Stomach smooth muscle (tissue), 2 donors: ENCODE results near the gene HS6ST2.

ENCODE experiments used
- H3K27ac ChIP-seq: one replicate; pipeline ENCODE4 v1.7.0; 2013; ENCODE audit warnings: mild to moderate bottlenecking, low read length, inconsistent platforms
- H3K27me3 ChIP-seq, 2 donors: one replicate each; pipeline ENCODE4 v1.7.0; 2013; ENCODE audit warnings: low read length in 2 of 2; ENCODE audit not compliant: insufficient read depth in 2 of 2, control insufficient read depth in 1 of 2
- H3K36me3 ChIP-seq, 2 donors: one replicate each; pipeline ENCODE4 v1.7.0; 2013; ENCODE audit warnings: low read length in 2 of 2; ENCODE audit not compliant: control insufficient read depth in 2 of 2, insufficient read depth in 2 of 2
- H3K4me1 ChIP-seq: one replicate; pipeline ENCODE4 v1.7.0; 2013; ENCODE audit warnings: low read length; ENCODE audit not compliant: control insufficient read depth, insufficient read depth
- H3K4me3 ChIP-seq, 2 donors: one replicate each; pipeline ENCODE4 v1.7.0; 2013; ENCODE audit warnings: low read length in 2 of 2
- H3K9ac ChIP-seq, 2 donors: one replicate each; pipeline ENCODE4 v1.7.0; 2013; ENCODE audit warnings: low read length in 2 of 2, mild to moderate bottlenecking in 1 of 2
- H3K9me3 ChIP-seq, 2 donors: one replicate each; pipeline ENCODE4 v1.7.0; 2013; ENCODE audit warnings: low read length in 2 of 2; ENCODE audit not compliant: control insufficient read depth in 2 of 2
- donor health status: healthy.
- donor health status: Pancreatic carcinoma.

Gene HS6ST2

DNA sequence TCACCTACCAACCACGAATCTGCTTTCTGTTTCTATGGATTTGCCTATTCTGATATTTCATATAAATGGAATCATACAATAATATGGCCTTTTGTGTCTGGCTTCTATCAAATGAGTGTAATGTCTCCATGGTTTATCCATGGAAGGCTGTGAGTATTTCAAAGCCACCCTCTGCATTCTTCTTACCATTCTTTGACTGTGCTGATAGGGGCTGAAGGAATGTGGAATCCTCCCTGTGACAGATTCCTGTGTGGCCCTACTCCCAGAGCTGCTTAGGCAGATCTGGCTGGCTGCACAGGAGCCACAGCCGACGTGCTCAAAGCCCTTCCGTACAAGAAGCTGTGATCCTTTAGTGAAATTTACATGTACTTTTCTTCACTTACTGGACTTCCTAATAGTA is 163.2 kb downstream of the HS6ST2 start:
- H3K9ac ChIP-seq, result no peak overlapping the region
- H3K4me1 ChIP-seq, result no peaks in the 10 kb centered on the region
- H3K27me3 ChIP-seq, result peaks cover 0 to 6% of the 10 kb centered on the region in 2 donors
- no peak overlapping the region for H3K27ac ChIP-seq
- H3K9me3 ChIP-seq, result no peaks in the 10 kb centered on the region
- no peaks in the 10 kb centered on the region for H3K36me3 ChIP-seq
- H3K4me3 ChIP-seq, result no peak overlapping the region

DNA sequence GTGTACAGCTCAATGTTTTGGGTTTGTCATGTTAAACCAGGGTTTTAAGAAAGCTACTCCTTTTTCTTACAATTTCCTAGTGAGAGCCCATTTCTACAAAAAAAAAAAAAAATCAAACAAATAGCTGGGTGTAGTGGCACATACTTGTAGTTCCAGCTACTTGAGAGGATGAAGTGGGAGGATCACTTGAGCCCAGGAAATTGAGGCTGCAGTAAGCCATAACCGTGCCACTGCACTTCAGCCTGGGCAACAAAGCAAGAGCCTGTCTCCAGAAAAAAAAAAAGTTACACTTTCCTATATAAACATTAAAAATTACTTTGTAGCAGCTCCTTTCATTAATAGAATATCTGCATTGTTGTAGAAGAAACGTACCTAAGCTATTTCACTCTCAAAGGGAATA is 166.7 kb downstream of the HS6ST2 start:
- Histone ChIP-seq H3K9me3 (peaks cover 0 to 2% of the 10 kb centered on the region in 2 donors), H3K9ac (no peak overlapping the region), H3K36me3 (no peaks in the 10 kb centered on the region), H3K4me1 (no peaks in the 10 kb centered on the region), H3K27ac (no peak overlapping the region), H3K4me3 (no peak overlapping the region), H3K27me3 (no peaks in the 10 kb centered on the region)

DNA sequence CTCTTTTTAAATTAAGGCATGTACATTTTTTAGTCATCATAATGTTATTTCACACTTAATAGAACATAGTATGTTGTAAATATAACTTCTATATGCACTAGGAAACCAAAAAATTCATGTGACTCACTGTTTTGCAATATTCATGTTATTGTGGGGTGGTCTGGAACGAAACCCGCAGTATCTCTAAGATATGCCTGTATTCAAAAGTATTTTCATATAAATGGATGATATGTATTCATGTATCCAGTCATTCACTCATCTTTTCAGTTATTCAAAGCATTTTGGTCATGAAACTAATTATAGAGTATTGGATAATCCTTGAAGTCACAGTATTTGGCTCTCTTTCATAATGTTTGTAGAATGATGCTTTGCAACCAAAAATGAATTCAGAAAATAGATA is 168.1 kb downstream of the HS6ST2 start:
- no peaks in the 10 kb centered on the region for H3K36me3 ChIP-seq
- no peak overlapping the region for H3K4me3 ChIP-seq
- peaks cover 0 to 2% of the 10 kb centered on the region in 2 donors for H3K27me3 ChIP-seq
- H3K9me3 ChIP-seq, result peaks cover 0 to 2% of the 10 kb centered on the region in 2 donors
- no peak overlapping the region for H3K9ac ChIP-seq
- H3K27ac ChIP-seq, result no peak overlapping the region
- no peaks in the 10 kb centered on the region for H3K4me1 ChIP-seq

DNA sequence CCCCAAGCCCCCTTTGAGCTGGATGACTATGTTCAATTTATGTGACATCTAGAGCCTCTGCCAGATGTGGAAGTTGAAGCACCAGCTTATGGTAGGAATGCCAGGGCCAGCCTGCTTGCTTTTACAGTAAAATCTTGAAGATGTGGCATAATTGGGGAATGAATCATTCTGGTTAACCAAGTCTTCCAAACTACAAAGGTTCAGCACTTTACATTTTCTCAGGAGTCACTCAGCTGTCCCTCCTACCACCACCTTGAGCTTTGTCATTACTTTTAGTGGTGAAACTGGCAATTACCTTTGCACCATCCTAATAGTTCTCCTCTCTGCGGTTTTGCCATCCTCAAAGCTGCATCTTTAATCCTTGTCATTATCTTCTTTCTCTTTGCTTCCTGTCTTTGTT is 172.2 kb downstream of the HS6ST2 start:
- Histone ChIP-seq H3K9me3 (peaks cover 0 to 2% of the 10 kb centered on the region in 2 donors), H3K27ac (no peak overlapping the region), H3K4me3 (no peak overlapping the region), H3K27me3 (peaks cover 0 to 5% of the 10 kb centered on the region in 2 donors), H3K4me1 (peaks cover 2% of the 10 kb centered on the region), H3K9ac (no peak overlapping the region), H3K36me3 (no peaks in the 10 kb centered on the region)

DNA sequence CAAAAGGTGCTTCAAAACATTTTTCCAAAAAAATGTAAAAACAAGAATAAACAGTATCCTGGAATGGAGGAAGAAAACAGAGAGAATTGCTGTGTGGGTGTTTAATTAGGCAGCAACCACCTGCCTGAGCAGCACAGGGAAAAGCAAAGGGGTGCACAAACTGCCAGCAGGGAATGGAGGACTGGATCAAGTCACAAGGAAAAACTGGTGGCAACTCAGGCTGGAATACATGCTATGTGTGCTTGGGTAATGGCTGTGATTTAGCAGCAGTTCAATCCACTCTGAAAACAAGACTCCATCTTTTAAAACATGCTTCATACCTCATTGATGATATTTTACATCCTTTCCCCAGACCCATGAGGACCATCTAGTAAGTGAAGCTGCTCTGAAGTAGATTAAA is 179.5 kb downstream of the HS6ST2 start:
- Histone ChIP-seq H3K4me1 (peaks cover 2% of the 10 kb centered on the region), H3K9ac (no peak overlapping the region), H3K27ac (no peak overlapping the region), H3K4me3 (no peak overlapping the region), H3K9me3 (no peaks in the 10 kb centered on the region), H3K27me3 (peaks cover 0 to 10% of the 10 kb centered on the region in 2 donors), H3K36me3 (no peaks in the 10 kb centered on the region)

DNA sequence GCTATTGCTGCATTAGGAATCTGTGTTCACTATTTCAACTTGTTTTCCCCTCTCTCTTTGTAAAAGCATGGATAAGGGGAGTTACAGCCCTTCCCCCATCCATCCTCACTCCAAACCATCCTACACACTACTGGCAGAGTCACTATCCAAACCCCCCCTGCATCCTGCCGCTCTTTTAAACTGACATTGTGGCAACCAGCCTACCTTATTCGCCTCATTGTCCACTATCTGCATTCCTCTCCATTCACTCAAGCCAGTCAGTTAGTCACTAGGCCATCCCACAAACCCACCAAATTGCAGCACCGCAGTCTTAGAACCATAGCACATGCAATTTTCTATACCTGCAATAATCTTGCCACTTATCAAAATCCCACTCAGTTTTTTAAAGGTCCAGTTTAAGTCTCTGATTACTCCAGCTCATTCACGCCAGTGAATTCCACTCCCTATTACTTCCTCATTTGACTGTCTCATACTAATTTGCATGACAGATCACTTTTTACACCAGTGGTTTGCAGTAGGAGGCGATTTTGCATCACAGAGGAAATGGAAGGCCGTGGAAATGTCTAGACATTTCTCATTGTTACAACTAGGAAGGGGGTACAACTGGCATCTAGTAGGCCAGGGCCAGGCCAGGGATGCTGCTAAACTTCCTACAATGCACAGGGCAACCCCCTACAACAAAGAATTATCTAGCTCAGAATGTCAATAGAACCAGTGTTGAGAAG is 181.8 kb downstream of the HS6ST2 start:
- Histone ChIP-seq H3K9me3 (no peaks in the 10 kb centered on the region), H3K4me3 (no peak overlapping the region), H3K36me3 (no peaks in the 10 kb centered on the region), H3K9ac (no peak overlapping the region), H3K27ac (no peak overlapping the region), H3K4me1 (no peaks in the 10 kb centered on the region), H3K27me3 (peaks cover 0 to 8% of the 10 kb centered on the region in 2 donors)

DNA sequence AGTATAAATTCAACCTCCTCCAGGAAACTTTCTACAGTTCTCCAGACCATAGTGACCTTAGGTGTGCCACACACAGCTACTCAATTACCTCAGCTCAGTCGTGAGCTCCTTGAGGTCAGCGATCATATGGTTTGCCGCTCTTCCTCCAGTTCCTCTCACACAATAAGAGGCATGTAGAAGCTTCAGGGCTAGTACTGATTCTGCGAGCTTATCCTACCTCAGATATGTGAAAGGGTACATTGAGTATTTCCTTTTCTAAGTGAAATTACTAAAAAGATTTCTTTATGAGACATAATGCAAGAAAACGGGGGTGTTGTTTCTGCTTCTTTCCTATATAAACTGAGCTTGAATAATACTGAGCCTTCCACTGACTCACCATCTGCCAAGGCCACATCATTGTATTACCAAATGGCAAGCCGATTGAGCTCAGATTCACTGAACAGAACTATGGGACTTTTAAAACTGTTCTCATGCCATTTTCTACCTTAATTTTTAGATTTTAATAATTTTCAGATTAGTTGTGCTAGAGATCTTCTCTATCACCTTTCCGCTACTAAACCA is 183.1 kb downstream of the HS6ST2 start:
- no peaks in the 10 kb centered on the region for H3K36me3 ChIP-seq
- no peak overlapping the region for H3K27ac ChIP-seq
- H3K4me3 ChIP-seq, result no peak overlapping the region
- H3K4me1 ChIP-seq, result no peaks in the 10 kb centered on the region
- H3K27me3 ChIP-seq, result peaks cover 0 to 4% of the 10 kb centered on the region in 2 donors
- no peak overlapping the region for H3K9ac ChIP-seq
- H3K9me3 ChIP-seq, result no peaks in the 10 kb centered on the region

DNA sequence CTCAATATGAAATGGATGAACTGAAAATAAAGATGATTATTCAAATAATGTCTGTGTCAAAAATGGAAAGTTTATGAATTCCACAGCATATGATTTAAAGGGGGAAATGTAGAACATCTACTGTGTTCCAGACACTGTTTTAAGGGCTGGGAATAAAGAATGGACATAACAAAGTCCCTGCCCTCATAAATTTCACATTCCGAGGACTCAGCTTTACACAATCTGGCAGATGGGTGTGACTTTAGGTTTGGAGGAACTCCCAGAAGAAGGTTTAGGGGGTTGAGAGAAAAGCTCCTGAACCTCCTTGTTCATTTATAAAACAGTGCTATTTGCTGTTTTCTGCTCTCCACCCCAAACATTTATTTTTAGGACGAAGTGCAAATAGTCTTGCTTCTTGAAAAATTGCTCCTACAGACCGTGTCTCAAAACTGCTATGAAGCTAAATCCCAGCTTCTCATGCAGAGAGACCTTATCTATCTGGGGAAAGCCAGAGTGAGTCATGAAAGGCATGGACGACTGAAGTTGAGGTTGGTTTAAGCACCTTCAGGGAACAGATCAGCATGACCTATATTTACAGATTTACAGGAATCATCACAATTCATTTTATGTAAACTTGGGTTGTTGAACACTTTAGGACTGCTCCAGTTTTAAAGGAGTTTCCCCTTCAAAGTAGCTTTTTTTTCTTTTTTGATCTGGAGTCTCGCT is 184.3 kb downstream of the HS6ST2 start:
- Histone ChIP-seq H3K4me3 (no peak overlapping the region), H3K9ac (no peak overlapping the region), H3K4me1 (no peaks in the 10 kb centered on the region), H3K9me3 (no peaks in the 10 kb centered on the region), H3K36me3 (no peaks in the 10 kb centered on the region), H3K27ac (no peak overlapping the region), H3K27me3 (peaks cover 0 to 2% of the 10 kb centered on the region in 2 donors)

DNA sequence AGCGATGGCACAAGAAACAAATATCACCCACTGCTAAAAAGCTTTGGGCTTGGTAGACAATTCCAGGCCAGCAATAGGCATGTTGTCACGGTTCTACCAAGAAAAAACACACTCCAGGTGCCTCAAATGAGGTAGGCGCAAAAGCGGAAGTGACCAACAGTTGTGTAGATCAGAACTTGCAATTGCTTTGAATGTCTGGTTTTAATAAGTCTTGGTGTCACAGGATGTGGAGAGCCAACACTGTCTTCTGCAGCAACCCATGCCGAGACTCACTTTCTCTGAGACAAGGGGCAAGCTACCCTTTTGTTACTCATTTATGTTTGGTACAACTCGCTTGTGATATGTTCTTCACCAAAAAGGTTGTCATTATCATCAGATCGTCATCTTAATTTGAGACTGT is 188.8 kb downstream of the HS6ST2 start:
- H3K27ac ChIP-seq, result no peak overlapping the region
- H3K9ac ChIP-seq, result no peak overlapping the region
- H3K4me3 ChIP-seq, result no peak overlapping the region
- no peaks in the 10 kb centered on the region for H3K4me1 ChIP-seq
- no peaks in the 10 kb centered on the region for H3K36me3 ChIP-seq
- H3K27me3 ChIP-seq, result peaks cover 0 to 2% of the 10 kb centered on the region in 2 donors
- no peaks in the 10 kb centered on the region for H3K9me3 ChIP-seq

DNA sequence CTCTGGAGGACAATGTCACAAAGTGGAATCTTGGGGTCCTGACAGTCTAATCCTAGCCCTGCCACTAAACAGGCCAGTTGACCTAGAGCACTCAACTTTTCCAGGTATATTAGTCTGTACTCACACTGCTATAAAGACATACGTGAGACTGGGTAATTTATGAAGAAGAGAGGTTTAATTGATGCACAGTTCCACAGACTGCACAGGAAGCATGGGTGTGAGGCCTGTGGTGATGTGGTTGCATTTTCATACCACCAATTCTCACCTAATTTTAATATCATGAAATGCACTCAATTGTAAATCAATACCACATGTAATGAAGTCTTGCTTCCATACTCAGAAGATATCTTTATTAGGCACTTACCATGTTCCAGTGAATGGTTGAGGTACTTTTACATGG is 192.0 kb downstream of the HS6ST2 start:
- Histone ChIP-seq H3K27ac (no peak overlapping the region), H3K4me3 (no peak overlapping the region), H3K9ac (no peak overlapping the region), H3K9me3 (no peaks in the 10 kb centered on the region), H3K36me3 (no peaks in the 10 kb centered on the region), H3K27me3 (peaks cover 0 to 5% of the 10 kb centered on the region in 2 donors), H3K4me1 (no peaks in the 10 kb centered on the region)

DNA sequence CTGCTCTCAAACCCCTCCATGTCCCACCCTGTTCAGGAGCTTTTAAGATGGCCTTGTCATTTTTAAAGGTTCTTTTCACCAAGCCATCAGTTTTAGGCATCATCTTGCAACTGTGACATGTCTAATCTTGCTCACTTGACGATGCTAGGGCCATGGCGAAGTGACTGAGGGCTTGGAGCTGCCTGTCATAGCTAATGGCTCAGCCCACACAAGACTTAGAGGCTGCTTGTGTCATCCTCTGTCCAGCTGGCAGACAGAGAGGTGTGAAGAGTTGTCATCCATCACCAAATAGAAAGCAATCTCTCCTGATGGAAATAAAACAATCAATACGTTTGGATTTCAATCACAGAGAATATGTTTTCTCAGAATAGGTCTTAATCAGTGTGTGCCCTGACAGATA is 194.9 kb downstream of the HS6ST2 start:
- Histone ChIP-seq H3K4me1 (no peaks in the 10 kb centered on the region), H3K27me3 (peaks cover 0 to 14% of the 10 kb centered on the region in 2 donors), H3K27ac (no peak overlapping the region), H3K4me3 (no peak overlapping the region), H3K9me3 (no peaks in the 10 kb centered on the region), H3K36me3 (no peaks in the 10 kb centered on the region), H3K9ac (no peak overlapping the region)
